ENCODE measurements around the gene CNTF.
"Not testable (repeated sequence)": the region's sequence is repeated elsewhere in the genome, so short reads cannot be mapped to it uniquely, and the experiment has no call there.

The CNTF gene, protein sequence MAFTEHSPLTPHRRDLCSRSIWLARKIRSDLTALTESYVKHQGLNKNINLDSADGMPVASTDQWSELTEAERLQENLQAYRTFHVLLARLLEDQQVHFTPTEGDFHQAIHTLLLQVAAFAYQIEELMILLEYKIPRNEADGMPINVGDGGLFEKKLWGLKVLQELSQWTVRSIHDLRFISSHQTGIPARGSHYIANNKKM

DNA sequence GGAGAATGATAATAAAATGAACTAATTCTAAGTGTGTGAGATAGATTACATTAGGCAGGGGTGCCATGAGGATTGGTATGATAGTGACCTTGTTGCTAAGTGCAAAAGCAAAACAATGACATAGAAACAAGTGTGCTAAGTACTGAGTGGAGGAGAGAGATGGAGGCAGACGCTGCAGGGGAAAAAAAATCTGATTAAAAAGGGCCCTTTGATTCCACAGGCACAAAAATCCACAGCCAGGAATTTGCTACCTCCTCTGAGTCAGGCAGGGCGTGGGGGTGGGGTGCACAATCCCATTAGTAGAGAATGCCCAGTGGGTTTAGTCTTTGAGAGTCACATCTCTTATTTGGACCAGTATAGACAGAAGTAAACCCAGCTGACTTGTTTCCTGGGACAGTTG is at the start of gene CNTF:
Gene CNTF (plus strand): TSS at position 322 of the 400 bp plus-strand sequence. CDS start 88 bp downstream, outside the sequence.
- DNase-seq (ENCODE audit: low read depth in 2 of 3, low spot score in 2 of 3) = no peak

DNA sequence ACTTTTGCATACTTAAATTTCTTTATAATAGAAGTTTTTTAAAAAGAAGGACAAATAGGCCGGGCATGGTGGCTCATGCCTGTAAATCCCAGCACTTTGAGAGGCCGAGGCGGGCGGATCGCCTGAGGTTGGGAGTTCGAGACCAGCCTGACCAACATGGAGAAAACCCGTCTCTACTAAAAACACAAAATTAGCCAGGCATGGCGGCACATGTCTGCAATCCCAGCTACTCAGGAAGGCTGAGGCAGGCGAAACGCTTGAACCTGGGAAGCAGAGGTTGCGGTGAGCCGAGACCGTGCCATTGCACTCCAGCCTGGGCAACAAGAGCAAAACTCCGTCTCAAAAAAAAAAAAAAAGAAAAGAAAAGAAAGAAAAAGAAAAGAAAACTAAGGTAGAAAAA is 49.6 kb upstream of the CNTF start:
- DNase-seq (ENCODE audit: low read depth in 2 of 3, low spot score in 2 of 3) = not testable (repeated sequence)

DNA sequence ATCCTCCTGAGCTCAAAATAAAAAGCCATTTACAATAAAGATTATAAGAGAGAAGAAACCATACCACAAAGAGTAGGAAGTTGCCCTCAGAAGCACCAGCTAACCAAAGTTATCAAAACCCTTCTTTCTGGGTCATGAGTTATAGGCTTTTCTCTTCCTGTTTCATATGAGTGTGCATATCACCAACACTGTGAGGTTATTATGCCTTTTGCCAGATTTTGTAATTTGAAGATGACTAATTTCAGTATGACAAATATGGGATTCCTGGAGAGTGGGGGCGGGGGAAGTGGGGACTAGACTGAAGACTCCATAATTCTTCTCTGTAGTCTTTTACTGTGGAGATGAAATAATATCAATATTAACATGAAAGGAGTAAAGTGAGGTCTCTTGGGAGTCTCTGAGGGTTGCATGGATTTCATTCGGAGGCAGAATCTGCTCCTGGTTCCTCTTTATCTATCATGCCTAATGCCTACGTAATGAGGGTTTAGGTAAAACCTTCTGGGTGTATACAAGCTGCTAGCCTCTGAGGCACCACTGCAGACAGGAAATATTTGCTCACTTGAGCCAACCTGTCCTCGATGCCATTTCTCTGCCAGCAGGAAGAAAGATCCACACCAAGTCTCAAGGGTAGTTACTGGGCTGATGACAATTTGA is 48.9 kb upstream of the CNTF start:
- DNase-seq (ENCODE audit: low read depth in 2 of 3, low spot score in 2 of 3) = no peak

DNA sequence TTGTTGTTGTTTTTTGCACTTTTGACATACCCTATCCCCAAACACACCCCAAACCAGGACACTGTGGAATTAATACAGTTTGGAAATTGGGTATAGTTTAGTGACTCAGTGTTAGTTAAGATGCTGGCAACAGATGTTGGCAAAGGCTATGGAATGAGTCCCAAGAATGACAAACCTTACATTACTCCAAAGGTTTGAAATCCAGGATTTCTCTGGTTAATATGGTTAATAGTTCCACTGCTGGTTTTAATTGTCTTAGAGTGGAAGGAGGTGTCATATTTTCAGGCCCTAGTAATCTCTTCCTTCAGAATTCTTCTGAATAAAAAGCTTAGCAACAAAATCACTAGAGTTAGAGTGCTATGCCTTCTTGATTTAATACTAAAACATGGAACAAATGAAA is 47.6 kb upstream of the CNTF start:
- no peak for DNase-seq (ENCODE audit: low read depth in 2 of 3, low spot score in 2 of 3)

DNA sequence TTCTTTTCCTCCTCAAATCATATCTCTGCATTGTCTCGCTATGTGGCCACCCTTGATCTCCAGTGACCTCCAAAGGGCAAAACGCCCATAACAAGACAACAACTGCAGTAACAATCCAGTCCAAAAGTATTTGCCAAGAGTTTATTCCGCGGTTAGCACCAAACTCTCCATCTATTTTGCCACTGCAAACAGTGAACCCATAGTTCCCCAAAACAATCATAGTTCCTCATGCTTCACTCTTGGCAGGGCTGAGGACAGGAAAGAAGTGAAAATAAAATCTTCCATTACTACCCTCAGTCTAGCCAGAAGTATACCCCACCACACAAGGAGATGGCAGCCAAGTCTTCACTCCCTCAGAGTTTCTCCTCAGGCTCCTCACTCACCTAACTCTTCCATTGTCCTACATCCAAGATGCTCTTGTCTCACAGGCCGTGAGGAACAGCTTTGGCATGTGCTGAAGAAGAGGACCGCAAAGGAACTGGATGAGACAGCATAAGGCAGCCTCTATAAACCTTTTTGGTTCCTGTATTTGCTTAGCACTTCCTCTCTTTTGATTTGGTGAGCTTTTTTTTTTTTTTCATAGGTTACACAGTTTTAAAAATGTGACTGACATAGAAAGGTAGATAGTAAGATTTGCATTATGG is 47.0 kb upstream of the CNTF start, which contains the start of gene LPXN:
Gene LPXN (minus strand): TSS at position 480 of the 644 bp plus-strand sequence. CDS start 84 bp downstream, at position 396.
- no peak for DNase-seq (ENCODE audit: low read depth in 2 of 3, low spot score in 2 of 3)

DNA sequence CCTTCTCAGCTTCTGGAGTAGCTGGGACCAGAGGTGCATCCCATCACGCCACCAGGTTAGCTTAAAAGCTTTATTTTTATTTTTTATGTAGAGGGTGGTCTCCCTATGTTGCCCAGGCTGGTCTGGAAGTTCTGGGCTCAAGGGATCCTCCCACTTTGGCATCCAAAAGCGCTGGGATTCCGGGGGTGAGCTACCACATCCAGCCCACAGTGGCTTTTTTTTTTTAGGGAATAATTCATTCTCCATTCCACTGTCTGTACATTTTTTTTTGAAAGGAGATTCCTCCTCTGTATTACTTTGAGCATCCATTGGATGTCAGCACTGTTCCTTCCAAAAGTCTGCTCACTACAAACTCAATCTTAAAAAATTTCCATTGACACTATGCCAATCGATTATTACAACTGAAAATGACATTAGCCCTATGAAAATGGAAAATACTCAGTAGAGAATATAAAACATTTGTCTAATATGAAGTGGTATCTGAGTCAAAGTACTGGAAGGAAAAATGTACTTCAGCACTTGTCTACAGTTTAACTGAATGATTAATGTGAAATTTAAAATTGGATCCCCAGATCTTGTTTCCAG is 45.5 kb upstream of the CNTF start:
- DNase-seq (ENCODE audit: low read depth in 2 of 3, low spot score in 2 of 3) = no peak

DNA sequence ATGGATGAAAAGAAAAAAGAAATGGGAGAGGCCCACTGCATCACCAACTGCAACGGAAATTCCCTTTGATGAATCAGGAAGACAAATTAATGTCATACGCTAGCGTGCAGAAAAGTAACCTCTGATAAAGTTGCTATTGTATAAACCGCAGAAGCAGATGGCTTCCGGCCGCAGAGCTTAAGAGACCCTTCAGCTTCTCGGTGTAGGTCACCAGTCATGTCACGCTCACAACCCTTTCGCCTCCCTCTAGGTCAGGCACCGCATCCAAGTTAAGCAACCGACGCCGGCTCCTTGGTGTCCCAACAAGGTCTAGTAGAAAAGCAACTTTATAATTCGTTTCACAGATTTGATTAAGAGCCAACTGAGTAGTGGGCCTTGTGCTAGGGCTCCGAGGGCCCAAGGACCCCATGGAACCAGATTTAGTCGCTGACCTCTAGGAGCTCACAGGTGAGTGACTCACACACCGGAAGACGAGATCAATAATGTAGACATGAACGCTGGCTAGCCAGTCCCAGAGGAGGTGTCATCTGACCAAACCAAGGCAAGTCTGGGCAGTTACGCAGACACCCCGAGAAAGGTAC is 44.8 kb upstream of the CNTF start:
- peak; percentile 51 to 60 (median 58) for DNase-seq (ENCODE audit: low read depth in 2 of 3, low spot score in 2 of 3)

DNA sequence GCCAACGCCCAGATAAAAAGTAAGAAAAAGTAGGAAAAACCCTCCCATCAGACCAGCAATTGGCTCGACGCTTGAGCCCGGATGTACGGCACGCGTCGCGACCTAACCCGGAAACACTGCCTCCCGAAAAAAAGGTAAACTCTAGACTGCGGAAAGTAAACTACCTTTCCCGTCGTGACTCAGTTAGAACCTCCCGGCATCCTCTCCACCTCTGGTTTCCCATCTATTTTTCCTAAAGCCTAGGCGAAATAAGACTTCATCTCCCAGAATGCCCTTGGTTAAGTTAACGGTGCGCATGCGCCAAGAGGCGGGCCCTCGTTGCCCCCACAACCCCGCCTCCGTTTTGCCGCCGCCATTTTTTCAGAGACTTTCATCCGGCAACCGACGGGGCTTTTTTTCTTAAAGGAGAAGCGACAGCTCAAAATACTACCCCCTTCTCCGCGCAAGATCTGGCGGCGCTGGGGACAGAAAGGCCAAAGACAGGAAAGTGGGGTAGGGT is 44.3 kb upstream of the CNTF start:
- DNase-seq (ENCODE audit: low read depth in 2 of 3, low spot score in 2 of 3) = peak; percentile 79 to 87 (median 80)

DNA sequence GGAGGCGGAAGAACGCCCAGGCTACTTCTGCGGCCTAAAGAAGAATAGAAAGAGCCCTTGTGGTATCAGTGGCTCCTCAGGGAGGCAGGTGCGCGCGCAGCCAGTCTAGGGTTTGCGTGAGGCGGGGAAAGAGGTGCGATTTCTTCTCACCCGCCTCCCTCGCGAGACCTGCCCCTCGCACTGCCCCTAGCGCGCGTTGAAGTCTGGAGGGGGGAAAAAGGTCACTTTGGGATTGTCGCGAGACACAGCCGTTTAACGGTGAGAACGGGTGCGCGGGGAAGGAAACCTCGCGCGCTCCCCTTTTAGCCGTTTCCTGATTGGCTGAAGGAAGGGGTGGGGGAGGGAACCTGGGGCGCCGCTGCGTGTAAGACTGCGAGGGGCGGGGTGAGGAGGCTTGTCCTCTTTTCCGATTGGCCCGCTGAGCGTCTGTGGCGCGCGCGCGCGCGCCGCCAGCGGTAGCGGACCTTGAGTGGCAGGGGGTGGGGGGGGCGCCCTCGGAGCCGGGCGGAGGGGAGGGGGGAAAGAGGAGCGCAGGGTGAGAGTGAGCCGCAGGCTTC is 43.8 kb upstream of the CNTF start, which contains the start of gene ZFP91:
Gene ZFP91 (plus strand): TSS at position 429 of the 557 bp plus-strand sequence. CDS start 219 bp downstream, outside the sequence.
- peak; percentile 89 to 93 (median 89) for DNase-seq (ENCODE audit: low read depth in 2 of 3, low spot score in 2 of 3)

DNA sequence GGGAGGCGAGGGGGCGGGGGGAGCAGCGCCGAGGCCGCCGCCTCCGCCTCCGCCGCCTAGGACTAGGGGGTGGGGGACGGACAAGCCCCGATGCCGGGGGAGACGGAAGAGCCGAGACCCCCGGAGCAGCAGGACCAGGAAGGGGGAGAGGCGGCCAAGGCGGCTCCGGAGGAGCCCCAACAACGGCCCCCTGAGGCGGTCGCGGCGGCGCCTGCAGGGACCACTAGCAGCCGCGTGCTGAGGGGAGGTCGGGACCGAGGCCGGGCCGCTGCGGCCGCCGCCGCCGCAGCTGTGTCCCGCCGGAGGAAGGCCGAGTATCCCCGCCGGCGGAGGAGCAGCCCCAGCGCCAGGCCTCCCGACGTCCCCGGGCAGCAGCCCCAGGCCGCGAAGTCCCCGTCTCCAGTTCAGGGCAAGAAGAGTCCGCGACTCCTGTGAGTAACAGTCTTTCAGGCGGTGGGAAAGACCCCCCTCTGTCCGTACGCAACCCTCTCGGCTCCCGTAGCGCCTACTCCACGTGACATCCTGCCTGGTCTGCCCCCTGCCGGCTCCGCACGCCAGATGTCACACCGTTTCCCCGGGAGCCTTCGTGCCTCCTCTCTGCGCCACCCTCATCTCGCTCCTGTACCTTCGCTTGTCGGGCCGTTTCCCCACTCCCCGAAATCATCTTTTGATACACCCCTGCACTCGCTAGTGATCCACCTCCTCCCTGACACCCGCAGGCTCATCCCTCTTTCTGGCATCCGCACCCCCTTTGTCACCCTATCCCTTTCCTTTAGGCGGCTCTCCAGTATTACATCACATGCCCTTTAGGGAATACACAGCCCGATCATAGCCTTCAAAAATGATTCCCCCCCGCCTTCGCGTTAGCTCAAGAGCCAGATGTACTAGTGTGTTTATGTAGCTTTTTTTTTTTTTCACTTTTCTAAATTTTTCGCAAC is 43.0 kb upstream of the CNTF start:
- peak; percentile 62 to 82 (median 71) for DNase-seq (ENCODE audit: low read depth in 2 of 3, low spot score in 2 of 3)

DNA sequence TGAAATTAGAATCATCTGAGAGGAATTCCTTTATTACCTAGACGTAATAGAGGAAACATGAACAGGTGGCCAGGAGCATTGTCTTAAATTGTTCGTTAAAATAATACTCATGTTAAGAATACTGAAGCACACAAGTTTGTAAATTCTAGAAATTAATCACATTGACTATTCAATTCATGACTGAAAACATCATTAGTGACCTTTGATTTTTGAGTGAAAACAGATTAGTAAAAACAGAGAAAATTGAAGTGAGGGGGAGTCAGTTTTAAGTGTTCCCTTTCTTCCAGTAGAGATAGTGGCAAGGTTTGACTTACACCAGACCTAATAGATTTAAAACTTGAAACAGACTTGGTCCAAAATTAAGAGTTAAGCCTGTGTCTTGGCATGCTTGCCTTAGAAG is 42.2 kb upstream of the CNTF start:
- DNase-seq (ENCODE audit: low read depth in 2 of 3, low spot score in 2 of 3) = no peak

DNA sequence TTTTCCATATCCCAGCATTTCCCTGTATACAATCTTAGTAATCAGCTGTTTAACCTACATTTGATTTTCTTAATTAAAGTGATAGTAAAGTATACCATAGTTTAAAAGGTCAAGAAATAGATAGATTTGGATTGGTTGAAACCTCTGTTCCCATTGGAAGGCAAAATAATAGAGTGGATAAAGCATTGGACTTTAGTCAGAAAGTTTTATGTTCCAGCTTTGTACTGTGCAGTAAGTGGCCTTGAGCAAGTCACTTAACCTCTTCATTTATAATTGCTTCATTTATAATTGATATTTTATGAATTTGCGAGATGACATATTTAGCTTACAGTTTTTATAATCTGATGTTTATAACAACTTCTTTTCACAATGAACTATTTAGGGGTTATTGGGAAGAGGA is 40.0 kb upstream of the CNTF start:
- no peak for DNase-seq (ENCODE audit: low read depth in 2 of 3, low spot score in 2 of 3)

DNA sequence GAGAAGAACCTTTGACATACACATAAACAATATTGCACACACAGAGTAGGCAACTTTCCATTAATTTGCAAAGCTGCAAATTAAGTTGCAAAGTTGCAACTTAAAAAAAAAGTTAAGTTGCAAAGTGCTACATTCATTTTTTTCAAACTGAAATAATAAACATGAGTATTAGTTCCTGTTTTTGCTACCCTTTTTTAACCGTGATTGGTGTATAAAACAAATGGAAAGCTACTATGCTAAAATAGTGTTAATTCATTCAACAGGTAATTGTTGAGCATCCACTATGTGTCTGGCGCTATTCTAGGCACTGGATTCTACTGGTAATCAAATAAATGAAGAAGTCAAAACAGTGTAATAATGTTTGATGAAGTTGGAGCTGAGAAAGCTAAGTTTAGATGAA is 35.5 kb upstream of the CNTF start:
- no peak for DNase-seq (ENCODE audit: low read depth in 2 of 3, low spot score in 2 of 3)

DNA sequence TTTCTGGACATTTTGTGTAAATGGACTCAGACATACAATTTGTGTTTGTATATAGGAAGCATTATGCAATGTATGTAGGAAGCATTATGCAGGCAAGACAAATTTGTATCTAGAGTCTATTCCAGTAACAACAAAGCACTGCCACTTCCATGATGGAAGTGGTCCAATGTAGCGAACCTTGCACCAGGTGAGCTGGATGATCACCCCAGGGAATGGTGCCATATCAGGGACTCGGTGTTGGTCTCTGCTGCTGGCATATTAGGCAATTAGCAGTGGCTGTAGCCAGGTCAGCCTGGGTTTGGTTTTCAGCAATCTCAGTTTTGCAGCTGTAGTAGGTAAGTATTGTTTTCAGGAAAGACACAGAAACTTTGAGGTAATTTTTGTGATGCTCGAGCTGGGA is 30.8 kb upstream of the CNTF start:
- no peak for DNase-seq (ENCODE audit: low read depth in 2 of 3, low spot score in 2 of 3)

DNA sequence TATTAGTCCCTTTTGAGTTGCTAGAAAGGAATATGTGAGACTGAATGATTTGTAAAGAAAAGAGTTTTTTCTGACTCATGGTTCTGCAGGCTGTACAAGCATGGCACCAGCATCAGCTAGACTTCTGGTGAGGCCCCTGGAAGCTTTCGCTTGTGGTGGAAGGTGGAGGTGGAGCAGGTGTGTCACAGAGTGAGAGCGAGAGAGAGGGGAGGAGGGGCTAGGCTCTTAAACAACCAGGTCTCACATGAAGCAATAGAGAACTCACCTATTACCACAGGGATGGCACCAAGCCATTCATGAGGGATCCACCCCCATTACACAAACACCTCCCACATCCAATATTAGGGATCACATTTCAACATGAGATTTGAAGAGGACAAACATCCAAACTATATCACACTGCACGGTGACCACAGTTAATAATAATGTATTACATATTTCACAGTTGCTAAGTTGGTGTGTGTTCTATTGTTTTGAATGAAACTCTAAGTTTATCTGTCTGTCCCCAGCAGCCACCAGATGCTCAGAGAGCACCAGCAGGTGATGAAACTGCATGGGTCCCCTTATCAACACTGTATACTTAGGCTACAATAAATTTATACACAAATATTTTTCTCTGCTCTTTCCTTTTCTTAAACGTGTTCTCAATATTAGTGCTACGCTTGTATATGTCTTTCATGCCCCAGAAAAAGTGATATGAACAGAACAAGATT is 29.5 kb upstream of the CNTF start:
- no peak for DNase-seq (ENCODE audit: low read depth in 2 of 3, low spot score in 2 of 3)

DNA sequence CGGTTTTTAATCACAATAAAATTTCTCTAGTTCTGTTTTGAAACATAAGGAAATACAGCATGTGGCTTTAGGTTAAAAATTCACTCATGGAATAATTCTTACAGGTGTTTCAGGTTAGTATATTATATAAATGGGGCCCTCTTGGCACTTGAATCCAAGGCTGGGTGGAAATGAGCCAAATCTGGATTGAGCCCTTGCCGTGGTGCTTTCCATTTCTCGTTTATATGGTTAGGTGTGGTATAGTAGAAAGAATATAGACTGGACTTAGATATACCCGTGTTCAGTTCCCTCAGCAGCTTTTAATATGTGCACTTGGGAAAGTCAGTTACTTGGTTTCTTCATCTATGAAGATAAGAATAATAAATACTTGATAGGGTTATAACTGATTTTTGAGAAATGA is 27.6 kb upstream of the CNTF start:
- DNase-seq (ENCODE audit: low read depth in 2 of 3, low spot score in 2 of 3) = no peak

DNA sequence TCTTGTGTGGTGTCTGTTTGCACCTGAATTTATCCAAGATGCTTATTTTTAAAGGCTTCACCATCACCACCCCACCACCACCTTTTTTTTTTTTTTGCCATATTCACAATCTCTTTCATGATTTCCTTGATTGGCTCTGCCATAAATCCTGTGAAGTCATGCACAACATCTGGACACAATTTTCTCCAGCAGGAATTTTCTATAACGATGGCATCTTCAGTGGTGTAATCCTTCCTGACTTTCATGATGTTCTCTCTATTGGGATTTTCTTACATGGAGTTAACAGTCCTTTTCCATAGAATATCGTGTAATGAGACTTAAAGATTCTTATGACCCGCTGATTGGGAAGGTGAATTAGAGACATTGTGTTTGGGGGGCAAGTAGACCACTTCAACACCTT is 25.8 kb upstream of the CNTF start:
- DNase-seq (ENCODE audit: low read depth in 2 of 3, low spot score in 2 of 3) = no peak

DNA sequence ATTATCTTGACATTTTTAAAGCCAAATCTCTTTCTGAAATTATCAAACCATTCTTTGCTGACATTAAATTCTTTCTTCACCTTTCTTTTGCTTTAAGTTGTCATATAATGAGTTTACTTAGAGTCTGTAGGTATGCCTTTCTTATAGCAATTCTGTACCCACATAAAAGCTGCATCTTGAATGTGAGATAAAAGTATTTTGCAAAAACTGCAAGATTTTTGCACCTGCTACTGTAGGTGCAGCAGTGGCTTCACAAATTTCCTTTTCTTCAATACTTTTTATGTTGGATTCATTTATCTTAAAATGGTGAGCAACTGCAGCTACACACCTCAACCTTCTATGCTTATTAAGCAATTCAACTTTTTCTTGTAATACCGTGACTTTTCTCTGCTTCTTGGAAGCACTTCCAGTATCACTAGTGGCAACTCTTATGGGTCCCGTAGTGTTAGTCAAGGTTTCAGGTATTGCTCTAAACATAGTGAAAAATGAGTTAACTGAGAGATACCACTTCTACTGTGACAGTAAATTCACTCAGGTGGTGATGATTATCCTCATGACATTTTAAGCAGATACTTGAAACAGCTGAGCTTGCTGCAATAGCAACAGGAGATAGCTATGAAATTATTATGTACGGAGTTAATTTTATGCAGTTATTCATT is 24.9 kb upstream of the CNTF start:
- DNase-seq (ENCODE audit: low read depth in 2 of 3, low spot score in 2 of 3) = no peak

DNA sequence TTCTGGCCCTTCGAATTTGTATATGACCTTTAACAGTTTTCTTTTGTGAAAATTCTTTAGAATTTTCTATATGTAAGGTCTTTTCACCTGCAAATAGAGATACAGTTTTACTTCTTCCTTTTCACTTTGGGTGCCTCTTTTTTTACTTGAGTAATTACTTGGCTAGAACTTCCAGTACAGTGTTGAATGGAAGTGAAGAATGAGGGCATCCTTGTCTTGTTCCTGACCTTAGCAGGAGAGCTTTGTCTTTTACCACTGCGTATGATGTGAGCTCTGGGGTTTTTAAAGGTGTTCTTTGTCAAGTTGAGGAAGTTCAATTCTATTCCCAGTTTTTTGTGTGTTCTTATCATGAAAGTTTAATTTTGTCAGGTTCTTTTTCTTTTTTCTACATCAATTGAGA is 22.0 kb upstream of the CNTF start:
- DNase-seq (ENCODE audit: low read depth in 2 of 3, low spot score in 2 of 3) = no peak
